H7 (cell line): ENCODE results near the gene PRR22. TPM values are rescaled to one million over a fixed set of nuclear protein-coding genes. Genes with fewer than 3 reads are reported as not detected.

Experiments used
- DNase-seq: peaks from one replicate; pipeline ENCODE4 v3.0.0; 2012
- H3K27me3 ChIP-seq: 2 replicates; pipeline ENCODE4 v1.6.0; 2011; ENCODE audit warnings: mild to moderate bottlenecking, low read length; ENCODE audit not compliant: control insufficient read depth, insufficient read depth
- H3K36me3 ChIP-seq: replicated peaks from 2 replicates; pipeline ENCODE4 v1.5.1; 2011; ENCODE audit warnings: low read length; ENCODE audit not compliant: control insufficient read depth, insufficient read depth
- H3K4me3 ChIP-seq: 2 replicates; pipeline ENCODE4 v1.5.1; 2011; ENCODE audit warnings: low read depth, mild to moderate bottlenecking, control low read depth, low read length, moderate library complexity; ENCODE audit not compliant: insufficient read depth
- total RNA-seq: library from RNA; depleted of rRNA; stranded (reverse); fragments of >200 nt; shearing (Covaris generic); gene quantifications from 2 replicates; pipeline ENCODE4 v1.2.3, GENCODE V29; 2014

PRR22 gene
- total RNA-seq, 1 experiment from 2014 or later = 2.2 TPM

- Histone ChIP-seq H3K27me3 (peaks cover 17% of the 10 kb centered on the region), H3K4me3 (peak within 1 kb of the TSS; percentile 50), H3K36me3 (no peaks in the 10 kb centered on the region)
- peak; percentile 98 for DNase-seq
Measured at GRCh38 chr19:5804516-5805461, 20.2 kb upstream of the PRR22 start, which contains the start of gene NRTN. TSS of gene NRTN (plus strand) at chr19:5805067. CDS start at chr19:5824166, 19,099 bp downstream.

GRCh38 chr19:5803752-5804515 is 19.4 kb upstream of the PRR22 start:
- peak; percentile 100 for DNase-seq
- Histone ChIP-seq H3K4me3 (peak overlapping the region; percentile 32), H3K36me3 (no peaks in the 10 kb centered on the region), H3K27me3 (peaks cover 17% of the 10 kb centered on the region)

- no peak for DNase-seq
- peak overlapping the region; percentile 25 for H3K4me3 ChIP-seq
- H3K27me3 ChIP-seq = peaks cover 17% of the 10 kb centered on the region
- H3K36me3 ChIP-seq = no peaks in the 10 kb centered on the region
Measured at GRCh38 chr19:5803441-5803751, 18.9 kb upstream of the PRR22 start.

DNA sequence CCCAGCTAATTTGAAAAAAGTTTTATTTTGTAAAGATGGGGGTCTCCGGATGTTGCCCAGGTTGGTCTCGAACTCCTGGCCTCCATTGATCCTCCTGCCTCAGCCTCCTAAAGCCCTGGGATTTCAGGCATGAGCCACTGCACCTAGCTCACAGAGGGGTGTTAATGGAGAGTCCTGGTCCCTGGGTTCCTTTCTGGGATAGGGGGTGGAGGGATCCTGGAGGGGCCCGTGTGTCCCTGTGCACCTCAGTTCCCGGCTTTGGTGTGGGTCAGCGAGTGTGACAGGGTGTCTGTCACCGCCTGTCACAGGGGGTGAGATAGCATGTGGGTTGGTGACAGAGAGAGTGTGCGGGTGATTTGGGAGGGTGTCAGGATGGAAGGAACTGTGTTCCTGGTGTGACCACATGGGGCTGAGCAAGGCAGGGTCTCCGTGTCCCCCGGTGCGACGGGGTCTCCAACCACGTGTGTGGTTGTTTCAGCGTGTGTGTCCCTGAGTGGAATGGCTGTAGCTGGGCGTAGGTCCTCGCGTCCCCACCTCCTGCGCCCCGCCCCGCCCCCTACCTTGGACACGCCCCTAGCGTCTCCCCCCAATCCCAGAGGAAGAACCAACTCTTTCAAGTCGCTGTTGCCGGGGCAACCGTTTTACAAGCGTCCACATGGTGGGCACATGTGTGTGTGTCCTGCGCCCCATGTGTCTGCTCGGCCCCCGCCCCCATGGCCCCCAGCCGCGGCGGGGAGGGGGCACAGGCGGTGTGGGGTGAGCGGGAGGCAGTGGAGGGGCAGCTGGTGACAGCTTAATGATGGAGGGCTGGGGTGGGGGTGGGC is 17.5 kb upstream of the PRR22 start:
- no peak overlapping the region for H3K4me3 ChIP-seq
- peaks cover 17% of the 10 kb centered on the region for H3K27me3 ChIP-seq
- peak; percentile 91 for DNase-seq
- H3K36me3 ChIP-seq = no peaks in the 10 kb centered on the region

DNA sequence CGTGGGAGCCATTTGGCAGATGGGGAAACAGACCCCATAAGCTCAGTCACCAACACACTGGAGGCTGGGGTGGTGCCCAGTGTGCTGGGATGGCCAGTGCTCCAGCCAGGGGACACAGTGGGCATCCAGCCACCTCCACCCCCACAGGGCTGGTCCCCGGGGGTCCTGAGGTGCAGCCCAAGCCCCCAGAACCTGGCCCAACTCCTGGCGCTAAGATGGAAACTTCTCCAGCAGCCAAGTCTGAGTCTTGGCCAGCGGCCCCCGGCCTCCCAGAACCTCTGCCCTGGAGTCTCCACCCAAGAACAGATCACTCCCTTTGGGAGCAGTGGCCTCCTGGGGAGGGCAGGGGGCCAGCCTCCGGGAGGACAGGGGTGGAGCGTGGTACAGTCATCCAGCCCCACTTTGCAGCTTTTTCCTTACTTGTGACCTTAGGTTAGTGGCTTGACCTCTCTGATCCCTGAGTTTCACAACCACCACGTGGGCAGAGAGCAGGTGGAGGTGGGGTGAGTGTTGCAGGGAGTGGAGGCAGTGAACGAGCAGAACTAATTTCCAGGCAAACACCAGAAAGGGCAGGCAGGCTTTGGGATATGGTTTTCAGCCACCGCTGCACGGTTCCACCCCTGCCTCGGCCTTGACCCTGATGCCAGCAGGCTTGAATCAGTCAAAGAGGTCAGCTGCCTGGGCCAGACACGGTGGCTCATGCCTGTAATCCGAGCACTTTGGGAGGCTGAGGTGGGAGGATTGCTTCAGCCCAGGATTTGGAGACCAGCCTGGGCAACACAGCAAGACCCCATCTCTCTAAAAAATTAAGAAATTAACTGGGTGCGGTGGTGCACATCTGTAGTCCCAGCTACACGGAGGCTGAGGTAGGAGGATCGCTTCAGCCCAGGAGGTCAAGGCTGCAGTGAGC is 16.1 kb upstream of the PRR22 start:
- H3K27me3 ChIP-seq = peaks cover 17% of the 10 kb centered on the region
- H3K4me3 ChIP-seq = no peak overlapping the region
- no peaks in the 10 kb centered on the region for H3K36me3 ChIP-seq
- DNase-seq = no peak

- peak; percentile 52 for DNase-seq
- Histone ChIP-seq H3K36me3 (no peaks in the 10 kb centered on the region), H3K27me3 (peaks cover 11% of the 10 kb centered on the region), H3K4me3 (no peak overlapping the region)
Measured at GRCh38 chr19:5799247-5800241, 15.0 kb upstream of the PRR22 start.

DNA sequence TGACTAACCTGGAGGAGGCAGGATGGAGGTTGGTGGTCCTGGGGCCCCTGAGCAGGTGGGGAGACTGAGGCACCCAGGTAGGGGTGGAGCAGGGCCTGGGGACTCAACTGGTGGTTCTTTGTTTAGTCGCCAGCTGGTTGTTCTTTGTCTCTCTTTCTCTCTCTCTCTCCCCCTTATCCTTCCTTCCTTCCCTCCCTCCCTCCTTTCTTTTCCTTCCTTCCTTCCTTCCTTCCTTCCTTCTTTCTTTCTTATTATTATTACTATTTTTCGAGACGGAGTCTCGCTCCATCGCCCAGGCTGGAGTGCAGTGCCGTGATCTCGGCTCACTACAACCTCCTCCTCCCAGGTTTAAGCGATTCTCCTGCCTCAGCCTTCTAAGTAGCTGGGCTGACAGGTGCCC is 13.7 kb upstream of the PRR22 start:
- DNase-seq = no peak
- Histone ChIP-seq H3K27me3 (peaks cover 3% of the 10 kb centered on the region), H3K36me3 (no peaks in the 10 kb centered on the region), H3K4me3 (no peak overlapping the region)

DNA sequence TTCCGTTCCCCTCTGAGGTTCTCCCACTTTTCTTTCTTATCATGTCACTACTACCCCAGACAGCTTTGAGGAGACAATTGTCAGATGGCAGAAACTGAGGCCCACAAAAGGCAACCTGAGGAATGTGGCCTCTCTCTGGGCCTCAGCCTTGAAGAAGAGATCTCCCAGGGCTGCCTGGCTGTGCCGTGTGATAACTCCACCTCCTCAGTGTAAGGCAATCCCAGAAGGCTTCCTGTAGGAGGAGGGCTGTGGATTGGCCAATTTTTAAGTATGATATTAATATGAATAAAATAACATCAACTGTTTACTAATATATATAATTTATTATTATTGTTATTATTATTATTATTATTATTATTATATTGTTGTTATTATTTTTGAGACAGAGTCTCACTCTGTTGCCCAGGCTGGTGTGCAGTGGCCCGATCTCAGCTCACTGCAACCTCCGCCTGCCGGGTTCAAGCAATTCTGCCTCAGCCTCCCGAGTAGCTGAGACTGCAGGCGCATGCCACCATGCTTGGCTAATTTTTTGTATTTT is 10.9 kb upstream of the PRR22 start:
- no peak overlapping the region for H3K4me3 ChIP-seq

GRCh38 chr19:5793188-5793587 is 8.6 kb upstream of the PRR22 start:
- no peak overlapping the region for H3K4me3 ChIP-seq
- H3K27me3 ChIP-seq = no peaks in the 10 kb centered on the region; the same call in 1 of the 2 replicates
- peaks cover 8% of the 10 kb centered on the region for H3K36me3 ChIP-seq
- no peak for DNase-seq

More for the DNA sequence above, 10.9 kb upstream of the PRR22 start:
- Histone ChIP-seq H3K36me3 (no peaks in the 10 kb centered on the region), H3K27me3 (no peaks in the 10 kb centered on the region; the same call in 1 of the 2 replicates)
- no peak for DNase-seq

GRCh38 chr19:5792224-5792623 is 7.7 kb upstream of the PRR22 start:
- H3K36me3 ChIP-seq = peaks cover 11% of the 10 kb centered on the region
- no peaks in the 10 kb centered on the region for H3K27me3 ChIP-seq
- DNase-seq = no peak
- H3K4me3 ChIP-seq = no peak overlapping the region

DNA sequence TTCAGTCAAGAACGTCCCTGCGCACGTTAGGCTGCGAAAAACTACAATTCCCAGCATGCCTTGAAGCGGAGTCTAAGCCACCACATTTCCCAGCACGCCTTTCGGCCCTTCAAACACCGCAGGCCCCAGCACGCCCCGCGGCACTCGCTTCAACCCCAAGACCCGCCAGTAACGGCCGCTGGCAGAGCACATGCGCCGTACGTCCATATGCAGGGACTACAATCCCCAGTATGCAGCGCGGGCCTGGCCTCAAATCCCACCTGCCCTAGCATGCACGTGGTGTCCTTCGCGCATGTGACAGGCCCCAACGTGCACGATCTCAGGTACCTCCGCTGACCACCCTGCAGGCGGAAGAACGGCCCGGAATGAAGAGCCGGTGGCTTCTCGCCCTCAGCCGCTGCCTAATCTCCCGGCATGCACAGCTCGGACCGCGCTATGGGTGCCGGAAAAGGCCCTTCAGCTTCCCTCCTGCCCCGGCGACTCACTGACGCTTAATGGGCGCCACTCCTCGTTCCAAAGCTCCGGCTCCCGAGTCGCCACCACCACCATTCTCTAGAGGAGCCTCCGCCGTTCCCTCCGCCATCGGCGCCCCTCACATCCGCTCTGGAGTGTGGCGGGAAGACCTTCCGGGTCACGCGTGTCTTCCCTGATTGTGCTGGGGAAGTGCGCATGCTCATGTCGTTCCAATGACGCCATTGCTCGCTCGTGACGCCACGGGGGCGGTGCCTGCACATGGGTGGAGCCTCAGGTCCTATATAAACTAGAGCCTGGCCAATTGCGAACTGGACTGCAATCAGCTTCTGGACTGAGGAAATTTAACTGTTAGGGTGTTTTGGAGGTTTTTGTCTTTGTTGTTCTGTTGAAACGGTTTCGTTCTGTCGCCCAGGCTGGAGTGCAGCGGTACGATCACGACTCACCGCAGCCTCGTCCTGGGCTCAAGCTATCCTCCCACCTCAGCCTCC is 6.3 kb upstream of the PRR22 start, which contains the start of gene DUS3L:
Gene DUS3L (minus strand): TSS at position 605 of the 962 bp plus-strand sequence. CDS start 22 bp downstream, at position 583.
- peak within 1 kb of the TSS; percentile 98 for H3K4me3 ChIP-seq
- H3K36me3 ChIP-seq = peaks cover 18% of the 10 kb centered on the region
- peak; percentile 98 for DNase-seq
- H3K27me3 ChIP-seq = no peaks in the 10 kb centered on the region
